HL-60 (cell line): ENCODE results near the gene MRPL23.

Experiments
- CTCF ChIP-seq: IDR thresholded peaks from one replicate; pipeline ENCODE4 v1.5.1; 2011; ENCODE audit warnings: low read length, control low read depth, inconsistent platforms; ENCODE audit not compliant: insufficient read depth
- POLR2AphosphoS5 ChIP-seq: IDR thresholded peaks from 2 replicates; pipeline ENCODE4 v1.6.1; 2012; ENCODE audit warnings: low read depth
- REST ChIP-seq: IDR thresholded peaks from 2 replicates; pipeline ENCODE4 v1.6.1; 2012; ENCODE audit warnings: low read depth; ENCODE audit not compliant: insufficient replicate concordance

- TF ChIP-seq POLR2AphosphoS5 = no peak
- TF ChIP-seq CTCF = no peak
- no peak for TF ChIP-seq REST
Measured at GRCh38 chr11:1990872-1991578, 43.9 kb downstream of the MRPL23 start.
